SU-DHL-6 (cell line): ENCODE measurements around the gene MPP1.

Source experiments
- H2AFZ ChIP-seq: fragments of 200-600 bp; sonication (generic); 2 replicates; pipeline ENCODE4 v1.6.1; 2014; ENCODE audit warnings: low read depth, mild to moderate bottlenecking, moderate library complexity, mixed read lengths, antibody characterized with exemption, low read length; ENCODE audit not compliant: severe bottlenecking
- H3F3A ChIP-seq: fragments of 200-600 bp; shearing (Covaris generic); 2 replicates; pipeline ENCODE4 v1.6.0; 2016; ENCODE audit warnings: antibody characterized with exemption, mild to moderate bottlenecking; ENCODE audit not compliant: insufficient read depth
- H3K27ac ChIP-seq: fragments of 200-600 bp; sonication (generic); 2 replicates; pipeline ENCODE4 v1.5.1; 2016; ENCODE audit warnings: low read depth, mild to moderate bottlenecking, low read length, moderate library complexity, mixed read lengths
- H3K27me3 ChIP-seq: fragments of 200-600 bp; sonication (generic), shearing (Covaris generic); 2 replicates; pipeline ENCODE4 v1.6.0; 2014; ENCODE audit warnings: mild to moderate bottlenecking, low read length
- H3K36me3 ChIP-seq: fragments of 200-600 bp; sonication (generic); 2 replicates; pipeline ENCODE4 v1.6.1; 2014; ENCODE audit warnings: mild to moderate bottlenecking, low read length, mixed read lengths
- H3K4me2 ChIP-seq: fragments of 300-600, 200-600 bp; shearing (Covaris generic), sonication (generic); 2 replicates; pipeline ENCODE4 v1.6.0; 2014; ENCODE audit warnings: low read length, low read depth, mild to moderate bottlenecking; ENCODE audit not compliant: poor library complexity, severe bottlenecking
- H3K4me3 ChIP-seq: fragments of 200-600 bp; sonication (generic); 2 replicates; pipeline ENCODE4 v1.5.1; 2014; ENCODE audit warnings: antibody characterized with exemption, low read length, mild to moderate bottlenecking, mixed read lengths; ENCODE audit not compliant: insufficient read depth, poor library complexity, severe bottlenecking
- H3K79me2 ChIP-seq: fragments of 200-600 bp; sonication (generic); 2 replicates; pipeline ENCODE4 v1.6.1; 2014; ENCODE audit warnings: mild to moderate bottlenecking, low read length, moderate library complexity; ENCODE audit not compliant: insufficient read depth
- H3K9ac ChIP-seq: fragments of 200-600 bp; sonication (generic); 2 replicates; pipeline ENCODE4 v1.7.0; 2014; ENCODE audit warnings: mild to moderate bottlenecking, low read length
- H3K9me2 ChIP-seq: fragments of 200-600 bp; sonication (generic); replicated peaks from 2 replicates; pipeline ENCODE4 v1.6.1; 2014; ENCODE audit warnings: low read length; ENCODE audit not compliant: insufficient read depth
- H3K9me3 ChIP-seq: fragments of 200-600 bp; sonication (generic); 2 replicates; pipeline ENCODE4 v1.6.1; 2014; ENCODE audit warnings: low read length, mixed read lengths; ENCODE audit not compliant: insufficient read depth
- H4K20me1 ChIP-seq: fragments of 200-600 bp; sonication (generic); 2 replicates; pipeline ENCODE4 v1.6.1; 2014; ENCODE audit warnings: low read depth, mild to moderate bottlenecking, antibody characterized with exemption, low read length, moderate library complexity, mixed read lengths
- CTCF ChIP-seq: fragments of 200-600 bp; sonication (generic); IDR thresholded peaks from one replicate; pipeline ENCODE4 v1.5.1; 2017; ENCODE audit warnings: antibody characterized with exemption, mild to moderate bottlenecking, low read length, moderate library complexity; ENCODE audit not compliant: insufficient read depth, poor library complexity, severe bottlenecking
- EZH2phosphoT487 ChIP-seq: fragments of 200-600 bp; sonication (generic), shearing (Covaris generic); conservative IDR thresholded peaks from 2 replicates; pipeline ENCODE4 v1.6.1; 2018; ENCODE audit warnings: mild to moderate bottlenecking, antibody characterized with exemption, low read length, moderate library complexity, mixed read lengths

MPP1 gene

GRCh38 chrX:154730253-154730891 is 74.9 kb downstream of the MPP1 start:
- Histone ChIP-seq H4K20me1 (no peaks in the 10 kb centered on the region), H3K4me3 (no peak overlapping the region), H3K79me2 (no peaks in the 10 kb centered on the region), H3K4me2 (no peak overlapping the region), H3K27ac (no peak overlapping the region), H3F3A (no peaks in the 10 kb centered on the region), H3K9me3 (no peaks in the 10 kb centered on the region), H3K9me2 (no peaks in the 10 kb centered on the region), H2AFZ (no peak overlapping the region), H3K9ac (no peak overlapping the region), H3K27me3 (no peaks in the 10 kb centered on the region), H3K36me3 (no peaks in the 10 kb centered on the region)
- no peak for TF ChIP-seq CTCF
- TF ChIP-seq EZH2phosphoT487: no peak

- Histone ChIP-seq H3K4me2 (no peak overlapping the region), H3K79me2 (no peaks in the 10 kb centered on the region), H3K4me3 (no peak overlapping the region), H3F3A (no peaks in the 10 kb centered on the region), H3K27ac (no peak overlapping the region), H2AFZ (no peak overlapping the region), H3K9me3 (no peaks in the 10 kb centered on the region), H3K9ac (no peak overlapping the region), H3K9me2 (no peaks in the 10 kb centered on the region), H3K27me3 (no peaks in the 10 kb centered on the region), H4K20me1 (no peaks in the 10 kb centered on the region), H3K36me3 (no peaks in the 10 kb centered on the region)
- no peak for TF ChIP-seq CTCF
These were observed 75.8 kb downstream of the MPP1 start for GRCh38 chrX:154729439-154729838.
